Central memory CD8-positive, alpha-beta T cell (primary cell): ENCODE measurements around the gene NFKB1.
A peak's percentile ranks its signal among the peaks of the same experiment; 100 is the strongest.

Experiments used
- ATAC-seq: fragments of 150-1000 bp; cut with Tn5 transposase; replicated peaks from 2 replicates; pipeline ENCODE4 v1.10.0; 2022; ENCODE audit warnings: mild to moderate bottlenecking, moderate FRiP score, moderate number of reproducible peaks; ENCODE audit not compliant: poor library complexity, severe bottlenecking; ENCODE audit errors: extremely low read depth
- DNase-seq, 2 donors: peaks; one replicate each; pipeline ENCODE4 v3.0.0; 2021; ENCODE audit warnings: low spot score in 2 of 2
- H3K27ac Mint-ChIP-seq: one replicate; pipeline ENCODE4 v1.8.0; 2022; ENCODE audit warnings: low read depth, mild to moderate bottlenecking, moderate library complexity, mixed read lengths
- H3K27me3 Mint-ChIP-seq: one replicate; pipeline ENCODE4 v1.8.0; 2022; ENCODE audit warnings: mixed read lengths
- H3K36me3 Mint-ChIP-seq: one replicate; pipeline ENCODE4 v1.8.0; 2022; ENCODE audit warnings: mild to moderate bottlenecking, moderate library complexity, mixed read lengths; ENCODE audit not compliant: insufficient read depth
- H3K4me1 Mint-ChIP-seq: one replicate; pipeline ENCODE4 v1.8.0; 2022; ENCODE audit warnings: mixed read lengths
- H3K4me3 Mint-ChIP-seq: one replicate; pipeline ENCODE4 v1.8.0; 2022; ENCODE audit warnings: mild to moderate bottlenecking, moderate library complexity, mixed read lengths
- H3K9me3 Mint-ChIP-seq: one replicate; pipeline ENCODE4 v1.8.0; 2022; ENCODE audit warnings: mixed read lengths

The NFKB1 gene

GRCh38 chr4:102598762-102599374 is 97.7 kb downstream of the NFKB1 start:
- DNase-seq (no peak), ATAC-seq (no peak)
- H3K27me3 Mint-ChIP-seq, result no peaks in the 10 kb centered on the region
- peaks cover 59% of the 10 kb centered on the region for H3K36me3 Mint-ChIP-seq
- no peaks in the 10 kb centered on the region for H3K9me3 Mint-ChIP-seq
- H3K27ac Mint-ChIP-seq, result peak overlapping the region; percentile 45
- peak overlapping the region; percentile 12 for H3K4me3 Mint-ChIP-seq
- peaks cover 29% of the 10 kb centered on the region for H3K4me1 Mint-ChIP-seq

DNA sequence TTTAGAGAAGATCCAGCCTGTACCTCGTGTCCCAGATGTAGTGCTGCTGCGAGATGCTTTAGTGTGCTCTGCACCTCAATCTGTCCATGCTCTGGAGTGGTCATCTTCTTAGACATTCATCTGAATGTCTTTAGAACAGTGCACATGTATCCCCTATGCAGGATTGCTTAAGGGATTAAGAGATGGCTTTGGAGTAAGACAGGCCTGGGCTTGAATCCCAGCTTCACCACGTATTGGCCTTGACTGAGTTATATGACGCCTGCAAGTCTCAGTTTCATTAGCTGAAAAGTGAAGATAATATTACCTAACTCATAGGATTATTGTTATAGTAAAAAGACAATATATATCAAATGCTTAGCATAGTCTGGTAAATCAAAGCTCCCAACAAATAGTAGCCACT is 98.3 kb downstream of the NFKB1 start:
- ATAC-seq, result no peak

DNA sequence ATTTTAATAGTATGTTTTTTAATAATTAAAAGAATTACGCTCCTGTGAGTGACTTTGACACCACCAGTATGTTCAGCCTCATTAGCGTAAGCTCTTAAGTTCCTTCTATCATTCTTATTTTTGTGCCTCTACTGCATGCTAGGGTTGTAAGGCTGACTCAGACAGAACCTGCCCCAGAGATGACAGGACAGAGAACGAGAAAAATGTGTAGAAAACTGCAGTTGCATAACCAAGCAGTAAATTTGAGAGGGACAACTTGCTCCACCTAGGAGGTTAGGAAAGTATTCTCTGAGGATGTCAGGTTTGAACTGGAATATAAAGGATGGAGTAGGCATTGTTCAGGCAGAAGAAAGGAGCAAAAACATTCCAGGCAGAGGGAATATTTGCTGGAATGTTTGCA is 98.7 kb downstream of the NFKB1 start:
- H3K4me3 Mint-ChIP-seq, result no peak overlapping the region
- no peak for ATAC-seq
- H3K27me3 Mint-ChIP-seq, result no peaks in the 10 kb centered on the region
- DNase-seq, result no peak
- H3K27ac Mint-ChIP-seq, result no peak overlapping the region
- H3K4me1 Mint-ChIP-seq, result peaks cover 22% of the 10 kb centered on the region
- no peaks in the 10 kb centered on the region for H3K9me3 Mint-ChIP-seq
- H3K36me3 Mint-ChIP-seq, result peaks cover 58% of the 10 kb centered on the region

More for the DNA sequence above, 98.3 kb downstream of the NFKB1 start:
- no peak overlapping the region for H3K27ac Mint-ChIP-seq
- H3K4me3 Mint-ChIP-seq, result no peak overlapping the region
- H3K9me3 Mint-ChIP-seq, result no peaks in the 10 kb centered on the region
- peaks cover 59% of the 10 kb centered on the region for H3K36me3 Mint-ChIP-seq
- no peaks in the 10 kb centered on the region for H3K27me3 Mint-ChIP-seq
- no peak for DNase-seq
- peaks cover 24% of the 10 kb centered on the region for H3K4me1 Mint-ChIP-seq

DNA sequence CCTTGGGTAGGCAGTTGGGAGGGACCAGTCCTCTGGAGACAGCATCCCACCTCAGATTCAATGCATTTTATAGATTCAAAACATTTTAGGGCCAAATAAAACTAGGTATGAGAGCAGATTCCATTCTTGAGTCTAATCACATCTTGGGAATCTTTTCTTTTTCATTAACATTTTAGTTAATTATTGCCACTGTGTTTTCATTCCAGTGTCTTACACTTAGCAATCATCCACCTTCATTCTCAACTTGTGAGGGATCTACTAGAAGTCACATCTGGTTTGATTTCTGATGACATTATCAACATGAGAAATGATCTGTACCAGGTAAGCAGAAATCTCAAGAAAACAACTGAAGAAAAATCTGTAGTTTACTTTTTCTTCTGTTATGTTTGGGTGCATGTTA is 99.5 kb downstream of the NFKB1 start:
- Mint-ChIP-seq H3K36me3 (peaks cover 57% of the 10 kb centered on the region), H3K27ac (peak overlapping the region; percentile 22)
- ATAC-seq, result no peak

GRCh38 chr4:102601586-102602227 is 100.5 kb downstream of the NFKB1 start:
- Mint-ChIP-seq H3K27ac (peak overlapping the region; percentile 30), H3K27me3 (no peaks in the 10 kb centered on the region)

More for the DNA sequence above, 99.5 kb downstream of the NFKB1 start:
- Mint-ChIP-seq H3K9me3 (no peaks in the 10 kb centered on the region), H3K27me3 (no peaks in the 10 kb centered on the region), H3K4me3 (no peak overlapping the region), H3K4me1 (peaks cover 22% of the 10 kb centered on the region)
- no peak for DNase-seq

GRCh38 chr4:102604222-102604940 is 103.2 kb downstream of the NFKB1 start:
- no peak for ATAC-seq
- Mint-ChIP-seq H3K27me3 (no peaks in the 10 kb centered on the region), H3K4me3 (no peak overlapping the region), H3K27ac (peak overlapping the region; percentile 4), H3K36me3 (peaks cover 45% of the 10 kb centered on the region), H3K4me1 (peaks cover 1% of the 10 kb centered on the region), H3K9me3 (no peaks in the 10 kb centered on the region)
- no peak for DNase-seq

More at GRCh38 chr4:102601586-102602227, 100.5 kb downstream of the NFKB1 start:
- DNase-seq (no peak), ATAC-seq (no peak)
- Mint-ChIP-seq H3K4me1 (peaks cover 22% of the 10 kb centered on the region), H3K36me3 (peaks cover 53% of the 10 kb centered on the region), H3K4me3 (no peak overlapping the region), H3K9me3 (no peaks in the 10 kb centered on the region)

GRCh38 chr4:102606261-102606660 is 105.1 kb downstream of the NFKB1 start:
- Mint-ChIP-seq H3K36me3 (peaks cover 51% of the 10 kb centered on the region), H3K4me1 (peaks cover 9% of the 10 kb centered on the region), H3K27ac (no peak overlapping the region), H3K9me3 (no peaks in the 10 kb centered on the region), H3K4me3 (no peak overlapping the region), H3K27me3 (no peaks in the 10 kb centered on the region)
- ATAC-seq (no peak), DNase-seq (no peak)

- ATAC-seq, result no peak
- no peak overlapping the region for H3K4me3 Mint-ChIP-seq
- DNase-seq, result no peak
- H3K27ac Mint-ChIP-seq, result no peak overlapping the region
- peaks cover 16% of the 10 kb centered on the region for H3K4me1 Mint-ChIP-seq
- peaks cover 52% of the 10 kb centered on the region for H3K36me3 Mint-ChIP-seq
- no peaks in the 10 kb centered on the region for H3K27me3 Mint-ChIP-seq
- H3K9me3 Mint-ChIP-seq, result no peaks in the 10 kb centered on the region
Measured at GRCh38 chr4:102606846-102607450, 105.8 kb downstream of the NFKB1 start.

DNA sequence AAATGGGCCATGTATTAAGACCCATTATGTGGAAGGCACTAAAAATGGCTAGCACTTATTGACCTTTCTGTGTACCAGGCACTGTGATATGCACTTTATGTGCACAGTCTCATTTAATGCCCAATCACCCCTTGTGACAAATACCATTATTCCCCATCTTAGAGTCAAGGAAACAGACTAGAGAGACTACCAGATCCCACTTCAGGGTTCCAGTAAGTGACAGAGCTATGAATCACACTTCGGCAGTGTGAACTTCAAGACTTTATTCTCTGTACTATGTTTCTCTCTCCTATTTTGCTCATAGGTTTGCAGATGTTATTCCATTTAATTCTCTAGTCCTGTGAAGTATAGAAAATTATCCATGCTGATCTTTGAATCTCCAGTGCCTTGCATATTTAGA is 107.0 kb downstream of the NFKB1 start:
- Mint-ChIP-seq H3K27ac (no peak overlapping the region), H3K9me3 (no peaks in the 10 kb centered on the region), H3K4me3 (no peak overlapping the region), H3K27me3 (no peaks in the 10 kb centered on the region), H3K4me1 (peaks cover 25% of the 10 kb centered on the region), H3K36me3 (peaks cover 48% of the 10 kb centered on the region)
- ATAC-seq, result no peak
- DNase-seq, result no peak

GRCh38 chr4:102610007-102610406 is 108.8 kb downstream of the NFKB1 start:
- no peaks in the 10 kb centered on the region for H3K27me3 Mint-ChIP-seq
- H3K4me3 Mint-ChIP-seq, result no peak overlapping the region
- no peaks in the 10 kb centered on the region for H3K9me3 Mint-ChIP-seq
- peak overlapping the region; percentile 96 for H3K27ac Mint-ChIP-seq
- H3K36me3 Mint-ChIP-seq, result peaks cover 52% of the 10 kb centered on the region
- no peak for DNase-seq
- peaks cover 43% of the 10 kb centered on the region for H3K4me1 Mint-ChIP-seq
- ATAC-seq, result no peak

- no peaks in the 10 kb centered on the region for H3K9me3 Mint-ChIP-seq
- no peak overlapping the region for H3K4me3 Mint-ChIP-seq
- H3K27ac Mint-ChIP-seq, result peak overlapping the region; percentile 96
- no peak for ATAC-seq
- peaks cover 55% of the 10 kb centered on the region for H3K36me3 Mint-ChIP-seq
- peaks cover 48% of the 10 kb centered on the region for H3K4me1 Mint-ChIP-seq
- H3K27me3 Mint-ChIP-seq, result no peaks in the 10 kb centered on the region
- no peak for DNase-seq
Measured at GRCh38 chr4:102610476-102610875, 109.3 kb downstream of the NFKB1 start.

DNA sequence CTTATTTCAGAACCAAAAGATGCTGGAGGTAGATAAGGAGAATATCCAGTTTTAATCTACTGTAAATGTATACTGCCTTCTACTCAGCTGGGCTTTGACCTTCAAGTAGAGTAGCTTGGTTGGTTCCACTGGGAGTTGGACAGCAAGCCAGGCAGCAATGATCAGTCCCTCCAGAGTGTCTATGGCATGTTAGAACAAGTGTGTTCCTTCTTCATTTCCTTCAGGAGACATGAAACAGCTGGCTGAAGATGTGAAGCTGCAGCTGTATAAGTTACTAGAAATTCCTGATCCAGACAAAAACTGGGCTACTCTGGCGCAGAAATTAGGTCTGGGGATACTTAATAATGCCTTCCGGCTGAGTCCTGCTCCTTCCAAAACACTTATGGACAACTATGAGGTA is 111.1 kb downstream of the NFKB1 start:
- Mint-ChIP-seq H3K4me1 (peaks cover 48% of the 10 kb centered on the region), H3K27ac (peak overlapping the region; percentile 96), H3K36me3 (peaks cover 56% of the 10 kb centered on the region), H3K9me3 (no peaks in the 10 kb centered on the region), H3K4me3 (peak overlapping the region; percentile 82), H3K27me3 (no peaks in the 10 kb centered on the region)
- ATAC-seq (no peak), DNase-seq (no peak)
